RWPE1 (cell line): Measurements from ENCODE around the gene SBK2.
A peak's percentile ranks its signal among the peaks of the same experiment; 100 is the strongest.

Experiments
- CTCF ChIA-PET: fragments of 350-600 bp; sonication (Branson Sonifier 250); formaldehyde crosslinking; extraction: SDS; loops from one replicate; lab custom pipeline; 2021; lab: Yijun Ruan, JAX
- POLR2A ChIA-PET: fragments of 400-600 bp; formaldehyde crosslinking; extraction: SDS; loops from one replicate; lab custom pipeline; 2020; ENCODE audit warnings: antibody characterized with exemption; ENCODE audit not compliant: low non-redundant PET; lab: Yijun Ruan, JAX
- DNase-seq: peaks from one replicate; pipeline ENCODE4 v3.0.0; 2012; ENCODE audit warnings: low spot score
- H3K27ac ChIP-seq: fragments of 450-650 bp; 2 replicates; pipeline ENCODE4 v1.5.1; 2017
- TF ChIP-seq, protein P1 (sequence below): fragments of 450-650 bp; conservative IDR thresholded peaks from 2 replicates; pipeline ENCODE4 v1.5.1; 2017; ENCODE audit warnings: low read depth, mild to moderate bottlenecking

The SBK2 gene

DNA sequence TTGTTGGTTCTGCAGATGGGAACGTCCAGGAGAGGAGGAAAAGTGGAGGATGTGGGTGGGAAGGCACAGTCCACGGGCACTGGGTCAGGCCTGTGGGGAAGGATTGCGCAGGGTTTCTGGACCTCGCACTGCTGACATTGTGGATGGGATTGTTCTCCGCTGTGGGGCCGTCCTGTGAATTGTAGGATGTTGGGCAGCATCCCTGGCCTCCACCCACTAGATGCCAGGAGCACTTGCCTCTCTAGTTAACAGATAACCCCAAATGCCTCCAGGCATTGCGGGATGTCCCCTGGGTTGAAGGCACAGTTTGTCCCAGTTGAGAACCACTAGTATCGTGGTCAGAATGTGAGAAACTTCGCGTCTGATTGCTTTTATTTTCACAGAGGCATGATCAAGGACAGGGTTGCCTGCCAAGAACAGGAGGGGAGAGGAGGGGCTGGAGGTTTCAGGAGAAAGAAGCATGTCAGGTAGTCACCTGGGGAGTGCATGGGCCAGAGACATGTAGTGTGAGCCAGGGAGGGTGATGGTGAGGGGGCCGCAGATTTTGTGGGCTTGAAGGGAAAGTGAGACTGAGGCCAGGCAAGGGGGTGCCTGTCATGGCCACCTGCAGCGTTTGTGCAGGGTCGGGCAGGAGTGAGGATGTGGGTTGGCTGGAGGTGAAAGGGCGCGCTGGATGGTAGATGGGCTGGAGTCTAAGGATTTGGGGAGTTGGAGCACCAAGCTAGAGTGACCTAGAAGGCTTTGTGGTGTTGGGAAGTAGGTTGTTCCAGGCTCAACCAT is 57.3 kb downstream of the SBK2 start:
- peak overlapping the region; percentile 91 for H3K27ac ChIP-seq
- DNase-seq: no peak
- TF ChIP-seq, protein P1, sequence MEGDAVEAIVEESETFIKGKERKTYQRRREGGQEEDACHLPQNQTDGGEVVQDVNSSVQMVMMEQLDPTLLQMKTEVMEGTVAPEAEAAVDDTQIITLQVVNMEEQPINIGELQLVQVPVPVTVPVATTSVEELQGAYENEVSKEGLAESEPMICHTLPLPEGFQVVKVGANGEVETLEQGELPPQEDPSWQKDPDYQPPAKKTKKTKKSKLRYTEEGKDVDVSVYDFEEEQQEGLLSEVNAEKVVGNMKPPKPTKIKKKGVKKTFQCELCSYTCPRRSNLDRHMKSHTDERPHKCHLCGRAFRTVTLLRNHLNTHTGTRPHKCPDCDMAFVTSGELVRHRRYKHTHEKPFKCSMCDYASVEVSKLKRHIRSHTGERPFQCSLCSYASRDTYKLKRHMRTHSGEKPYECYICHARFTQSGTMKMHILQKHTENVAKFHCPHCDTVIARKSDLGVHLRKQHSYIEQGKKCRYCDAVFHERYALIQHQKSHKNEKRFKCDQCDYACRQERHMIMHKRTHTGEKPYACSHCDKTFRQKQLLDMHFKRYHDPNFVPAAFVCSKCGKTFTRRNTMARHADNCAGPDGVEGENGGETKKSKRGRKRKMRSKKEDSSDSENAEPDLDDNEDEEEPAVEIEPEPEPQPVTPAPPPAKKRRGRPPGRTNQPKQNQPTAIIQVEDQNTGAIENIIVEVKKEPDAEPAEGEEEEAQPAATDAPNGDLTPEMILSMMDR: no peak
- POLR2A ChIA-PET: interaction anchor here (0.7 to 1.2 kb wide), 2 partner anchors 73 to 92 kb away, joined by 3 read pairs; no protein-coding TSS in a partner anchor
- CTCF ChIA-PET: interaction anchor here (0.6 to 0.9 kb wide), 2 partner anchors 13 to 46 kb away, joined by 3 to 6 read pairs; no protein-coding TSS in a partner anchor

DNA sequence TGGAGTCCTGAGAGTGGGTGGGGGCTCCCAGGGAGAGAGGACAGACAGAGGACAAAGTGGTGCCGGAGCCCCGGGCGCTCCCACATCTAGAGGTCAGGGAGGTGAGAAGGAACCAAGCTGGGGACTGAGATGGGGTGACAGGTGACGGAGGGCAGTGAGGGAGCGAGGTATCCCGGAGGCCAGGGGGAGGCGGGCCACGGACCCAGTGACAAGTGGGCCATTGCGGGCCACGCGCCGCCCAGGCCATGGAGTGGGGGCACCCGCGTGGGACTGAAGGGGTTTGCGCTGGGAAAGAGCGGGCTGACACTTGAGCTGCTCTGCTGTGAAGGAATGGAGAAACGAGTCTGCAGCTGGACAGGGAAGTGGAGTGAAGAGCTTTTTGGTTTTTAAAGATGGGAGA is 57.9 kb downstream of the SBK2 start:
- peak overlapping the region; percentile 91 for H3K27ac ChIP-seq
- ChIA-PET CTCF (interaction anchor here (0.6 to 1.2 kb wide), 3 partner anchors 11 to 47 kb away, joined by 3 to 6 read pairs (median 5); no protein-coding TSS in a partner anchor), POLR2A (interaction anchor here (0.7 to 1.2 kb wide), 2 partner anchors 72 to 92 kb away, joined by 3 read pairs; no protein-coding TSS in a partner anchor)
- no peak for DNase-seq
- TF ChIP-seq, protein P1: no peak
